Measurements from ENCODE around the gene CRLF1.
A peak's percentile ranks its signal among the peaks of the same experiment; 100 is the strongest.

Gene CRLF1

DNA sequence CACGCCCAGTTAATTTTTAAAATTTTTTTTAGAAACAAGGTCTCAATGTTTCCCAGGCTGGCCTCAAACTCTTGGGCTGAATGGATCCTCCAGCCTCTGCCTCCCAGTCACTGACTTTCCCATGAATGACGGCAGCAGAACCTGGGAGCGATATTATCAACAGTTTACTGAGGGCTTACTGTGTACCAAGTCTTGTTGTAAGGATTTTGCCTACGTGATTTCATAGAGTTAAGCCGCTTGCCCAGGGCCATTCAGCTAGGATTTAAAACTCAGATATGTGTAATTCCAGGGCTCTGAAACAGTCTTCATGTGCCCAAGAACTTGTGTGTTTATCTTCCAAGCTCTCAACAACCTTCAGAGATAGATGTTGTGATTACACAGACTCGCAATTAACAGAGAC, 55.0 kb downstream of the CRLF1 start:
- no peak overlapping the region for H2AFZ ChIP-seq (ENCODE audit: low read depth, low read length)
- H3K36me3 ChIP-seq (ENCODE audit: insufficient read depth, low read length), result no peaks in the 10 kb centered on the region
- no peak overlapping the region for H3K4me2 ChIP-seq (ENCODE audit: insufficient read depth, low read length)
- no peaks in the 10 kb centered on the region for H3K4me1 ChIP-seq (ENCODE audit: insufficient read depth, low read length)
- no peak overlapping the region for H3K27ac ChIP-seq (ENCODE audit: low read length)
- no peaks in the 10 kb centered on the region for H3K79me2 ChIP-seq (ENCODE audit: insufficient read depth, low read length)
- no peaks in the 10 kb centered on the region for H3K27me3 ChIP-seq (ENCODE audit: insufficient read depth, low read length, poor library complexity)
- no peak overlapping the region for H3K9ac ChIP-seq (ENCODE audit: low read depth, low read length)
- no peak for ATAC-seq (ENCODE audit: insufficient read depth, low read depth)
- TF ChIP-seq EZH2 (IDR thresholded peaks at IDR 0.05; ENCODE audit: borderline replicate concordance, low read depth, low read length, severe bottlenecking), result no peak
- TF ChIP-seq, protein P1, sequence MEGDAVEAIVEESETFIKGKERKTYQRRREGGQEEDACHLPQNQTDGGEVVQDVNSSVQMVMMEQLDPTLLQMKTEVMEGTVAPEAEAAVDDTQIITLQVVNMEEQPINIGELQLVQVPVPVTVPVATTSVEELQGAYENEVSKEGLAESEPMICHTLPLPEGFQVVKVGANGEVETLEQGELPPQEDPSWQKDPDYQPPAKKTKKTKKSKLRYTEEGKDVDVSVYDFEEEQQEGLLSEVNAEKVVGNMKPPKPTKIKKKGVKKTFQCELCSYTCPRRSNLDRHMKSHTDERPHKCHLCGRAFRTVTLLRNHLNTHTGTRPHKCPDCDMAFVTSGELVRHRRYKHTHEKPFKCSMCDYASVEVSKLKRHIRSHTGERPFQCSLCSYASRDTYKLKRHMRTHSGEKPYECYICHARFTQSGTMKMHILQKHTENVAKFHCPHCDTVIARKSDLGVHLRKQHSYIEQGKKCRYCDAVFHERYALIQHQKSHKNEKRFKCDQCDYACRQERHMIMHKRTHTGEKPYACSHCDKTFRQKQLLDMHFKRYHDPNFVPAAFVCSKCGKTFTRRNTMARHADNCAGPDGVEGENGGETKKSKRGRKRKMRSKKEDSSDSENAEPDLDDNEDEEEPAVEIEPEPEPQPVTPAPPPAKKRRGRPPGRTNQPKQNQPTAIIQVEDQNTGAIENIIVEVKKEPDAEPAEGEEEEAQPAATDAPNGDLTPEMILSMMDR (IDR thresholded peaks at IDR 0.05; ENCODE audit: borderline replicate concordance, extremely low read depth, low read length, poor library complexity, severe bottlenecking), result no peak
- H3K4me3 ChIP-seq (ENCODE audit: low read depth in 1 of 2, low read length in 2 of 2), result no peak overlapping the region
- DNase-seq, result no peak
- H3K9me3 ChIP-seq (ENCODE audit: insufficient read depth, low read length, severe bottlenecking), result no peaks in the 10 kb centered on the region
- no peaks in the 10 kb centered on the region for H4K20me1 ChIP-seq (ENCODE audit: insufficient read depth, low read length)

DNA sequence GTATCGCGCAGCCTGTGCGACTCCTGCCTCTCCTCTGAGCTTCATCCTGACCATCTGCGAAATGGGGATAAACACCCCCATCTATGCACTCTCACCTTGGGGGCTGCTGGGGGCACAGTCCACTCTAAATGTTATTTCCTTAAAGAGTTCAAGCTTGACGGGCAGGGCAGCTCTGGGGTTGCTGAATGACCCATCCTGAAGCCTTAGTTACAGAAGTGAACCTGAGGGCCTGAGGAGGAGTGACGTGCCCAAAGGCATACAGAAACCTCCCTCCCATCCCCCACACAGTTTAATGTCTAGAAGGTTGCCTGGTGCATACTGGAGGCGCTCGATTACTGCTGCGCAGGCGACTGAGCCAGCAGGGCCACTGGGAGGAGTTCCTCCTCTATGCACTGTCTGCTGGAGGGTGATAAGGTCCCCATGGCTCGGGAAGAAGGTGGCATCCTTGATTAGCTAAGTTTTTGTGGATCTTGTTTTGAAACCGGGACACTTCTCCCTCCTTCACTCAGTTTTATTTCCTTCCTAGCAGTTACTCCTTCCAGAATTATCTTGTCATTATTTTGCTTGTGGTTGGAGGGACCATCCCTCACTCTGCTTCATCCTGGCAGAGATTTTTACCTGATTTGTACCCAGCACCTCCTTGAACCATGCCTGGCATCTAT, 62.7 kb downstream of the CRLF1 start:
- DNase-seq (peak; percentile 64), ATAC-seq (ENCODE audit: insufficient read depth, low read depth) (peak; percentile 56)
- TF ChIP-seq, protein P1 (IDR thresholded peaks at IDR 0.05; ENCODE audit: borderline replicate concordance, extremely low read depth, low read length, poor library complexity, severe bottlenecking), result peak; percentile 29
- no peak for TF ChIP-seq EZH2 (IDR thresholded peaks at IDR 0.05; ENCODE audit: borderline replicate concordance, low read depth, low read length, severe bottlenecking)
- Histone ChIP-seq H2AFZ (ENCODE audit: low read depth, low read length) (peak overlapping the region; percentile 99), H3K79me2 (ENCODE audit: insufficient read depth, low read length) (peaks cover 19% of the 10 kb centered on the region), H3K9ac (ENCODE audit: low read depth, low read length) (peak overlapping the region; percentile 63), H3K36me3 (ENCODE audit: insufficient read depth, low read length) (peaks cover 30% of the 10 kb centered on the region), H3K4me1 (ENCODE audit: insufficient read depth, low read length) (peaks cover 24% of the 10 kb centered on the region), H3K27me3 (ENCODE audit: insufficient read depth, low read length, poor library complexity) (no peaks in the 10 kb centered on the region), H3K4me3 (ENCODE audit: low read depth in 1 of 2, low read length in 2 of 2) (peak overlapping the region; percentile 32 to 83; a peak in 3 of 4 replicates), H4K20me1 (ENCODE audit: insufficient read depth, low read length) (no peaks in the 10 kb centered on the region), H3K4me2 (ENCODE audit: insufficient read depth, low read length) (peak overlapping the region; percentile 96), H3K9me3 (ENCODE audit: insufficient read depth, low read length, severe bottlenecking) (no peaks in the 10 kb centered on the region), H3K27ac (ENCODE audit: low read length) (peak overlapping the region; percentile 86)
